ENCODE measurements around the gene CTCF.
"Not testable (repeated sequence)": the region's sequence is repeated elsewhere in the genome, so short reads cannot be mapped to it uniquely, and the experiment has no call there.

The CTCF gene, protein sequence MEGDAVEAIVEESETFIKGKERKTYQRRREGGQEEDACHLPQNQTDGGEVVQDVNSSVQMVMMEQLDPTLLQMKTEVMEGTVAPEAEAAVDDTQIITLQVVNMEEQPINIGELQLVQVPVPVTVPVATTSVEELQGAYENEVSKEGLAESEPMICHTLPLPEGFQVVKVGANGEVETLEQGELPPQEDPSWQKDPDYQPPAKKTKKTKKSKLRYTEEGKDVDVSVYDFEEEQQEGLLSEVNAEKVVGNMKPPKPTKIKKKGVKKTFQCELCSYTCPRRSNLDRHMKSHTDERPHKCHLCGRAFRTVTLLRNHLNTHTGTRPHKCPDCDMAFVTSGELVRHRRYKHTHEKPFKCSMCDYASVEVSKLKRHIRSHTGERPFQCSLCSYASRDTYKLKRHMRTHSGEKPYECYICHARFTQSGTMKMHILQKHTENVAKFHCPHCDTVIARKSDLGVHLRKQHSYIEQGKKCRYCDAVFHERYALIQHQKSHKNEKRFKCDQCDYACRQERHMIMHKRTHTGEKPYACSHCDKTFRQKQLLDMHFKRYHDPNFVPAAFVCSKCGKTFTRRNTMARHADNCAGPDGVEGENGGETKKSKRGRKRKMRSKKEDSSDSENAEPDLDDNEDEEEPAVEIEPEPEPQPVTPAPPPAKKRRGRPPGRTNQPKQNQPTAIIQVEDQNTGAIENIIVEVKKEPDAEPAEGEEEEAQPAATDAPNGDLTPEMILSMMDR
- 94.4 to 147 (median 112) reads per million in 9 experiments for total RNA-seq

GRCh38 chr16:67562526-67562917, at the start of gene CTCF:
Gene CTCF, plus strand, starts transcription at chr16:67562526. Its CDS starts 48,307 bp downstream, at chr16:67610833.
- Mint-ChIP-seq H3K4me3 (peak within 1 kb of the TSS; percentile 86 to 87), H3K27me3 (no peaks in the 10 kb centered on the region), H3K4me1 (ENCODE audit: low read depth in 2 of 2) (peaks cover 33% of the 10 kb centered on the region in 2 donors), H3K36me3 (ENCODE audit: insufficient read depth) (peaks cover 20% of the 10 kb centered on the region), H3K27ac (peak within 1 kb of the TSS; percentile 87 to 93), H3K9me3 (no peaks in the 10 kb centered on the region)
- ATAC-seq (replicated peaks) (peak; percentile 57), DNase-seq (peak in 1 of 3 experiments; percentile 76)

DNA sequence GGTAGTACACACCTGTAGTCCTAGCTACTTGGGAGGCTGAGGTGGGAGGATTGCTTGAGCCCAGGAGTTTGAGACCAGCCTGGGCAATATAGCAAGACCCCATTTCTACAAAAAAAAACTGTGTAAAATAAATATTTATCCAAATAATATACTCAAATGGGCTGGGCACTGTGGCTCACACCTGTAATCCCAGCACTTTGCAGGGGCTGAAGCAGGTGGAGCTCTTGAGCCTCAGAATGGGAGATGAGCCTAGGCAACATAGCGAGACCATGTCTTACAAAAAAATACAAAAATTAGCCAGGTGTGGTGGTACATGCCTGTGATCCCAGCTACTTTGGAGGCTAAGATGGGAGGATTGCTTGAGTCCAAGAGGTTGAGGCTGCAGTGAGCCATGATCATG, 48.4 kb upstream of the CTCF start:
- peaks cover 8 to 12% of the 10 kb centered on the region in 2 donors for H3K4me1 Mint-ChIP-seq (ENCODE audit: low read depth in 2 of 2)
- not testable (repeated sequence) for H3K27ac Mint-ChIP-seq; H3K4me3 Mint-ChIP-seq; H3K36me3 Mint-ChIP-seq (ENCODE audit: insufficient read depth); DNase-seq; H3K9me3 Mint-ChIP-seq; H3K27me3 Mint-ChIP-seq; ATAC-seq (replicated peaks)

DNA sequence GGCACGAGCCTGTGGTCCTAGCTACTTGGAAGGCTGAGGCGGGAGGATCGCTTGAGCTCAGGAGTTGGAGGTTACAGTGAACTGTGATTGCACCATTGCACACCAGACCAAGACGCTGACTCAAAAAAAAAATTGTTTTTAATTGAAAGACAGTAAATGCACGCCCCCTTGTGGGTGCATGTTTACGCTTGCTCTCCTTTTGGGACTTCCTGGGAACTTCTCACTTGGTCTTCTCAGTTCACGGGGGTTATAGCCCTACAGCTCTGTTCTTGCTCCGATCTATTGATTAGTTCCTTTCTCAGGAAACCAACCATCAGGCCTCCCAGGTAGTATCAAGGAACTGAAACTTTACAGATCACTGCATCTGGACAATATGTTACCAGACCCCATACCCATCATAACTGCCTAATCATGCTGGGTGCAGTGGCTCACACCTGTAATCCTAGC, 47.9 kb upstream of the CTCF start:
- H3K27me3 Mint-ChIP-seq = no peaks in the 10 kb centered on the region
- H3K4me3 Mint-ChIP-seq = no peak overlapping the region
- H3K36me3 Mint-ChIP-seq (ENCODE audit: insufficient read depth) = no peaks in the 10 kb centered on the region
- no peaks in the 10 kb centered on the region for H3K9me3 Mint-ChIP-seq
- DNase-seq (peak; percentile 76 to 80 (median 77)), ATAC-seq (replicated peaks) (peak; percentile 88)
- peaks cover 6 to 9% of the 10 kb centered on the region in 2 donors for H3K4me1 Mint-ChIP-seq (ENCODE audit: low read depth in 2 of 2)
- H3K27ac Mint-ChIP-seq = peak overlapping the region; percentile 74 to 79

- ATAC-seq (replicated peaks) = no peak
These were observed 45.8 kb upstream of the CTCF start for GRCh38 chr16:67516296-67517154.

GRCh38 chr16:67517155-67517445, 45.2 kb upstream of the CTCF start:
- Mint-ChIP-seq H3K27ac (no peak overlapping the region), H3K27me3 (no peaks in the 10 kb centered on the region), H3K9me3 (no peaks in the 10 kb centered on the region), H3K4me3 (no peak overlapping the region), H3K36me3 (ENCODE audit: insufficient read depth) (peaks cover 6% of the 10 kb centered on the region), H3K4me1 (ENCODE audit: low read depth in 2 of 2) (peaks cover 15 to 19% of the 10 kb centered on the region in 2 donors)
- no peak for DNase-seq
- ATAC-seq (replicated peaks) = no peak

More at GRCh38 chr16:67516296-67517154, 45.8 kb upstream of the CTCF start:
- no peak for DNase-seq
- no peak overlapping the region for H3K27ac Mint-ChIP-seq
- H3K9me3 Mint-ChIP-seq = no peaks in the 10 kb centered on the region
- H3K4me1 Mint-ChIP-seq (ENCODE audit: low read depth in 2 of 2) = peaks cover 15 to 19% of the 10 kb centered on the region in 2 donors
- no peaks in the 10 kb centered on the region for H3K27me3 Mint-ChIP-seq
- H3K4me3 Mint-ChIP-seq = no peak overlapping the region
- peaks cover 6% of the 10 kb centered on the region for H3K36me3 Mint-ChIP-seq (ENCODE audit: insufficient read depth)

GRCh38 chr16:67517661-67518423, 44.5 kb upstream of the CTCF start:
- H3K36me3 Mint-ChIP-seq (ENCODE audit: insufficient read depth) = peaks cover 6% of the 10 kb centered on the region
- peaks cover 13 to 19% of the 10 kb centered on the region in 2 donors for H3K4me1 Mint-ChIP-seq (ENCODE audit: low read depth in 2 of 2)
- no peak for ATAC-seq (replicated peaks)
- no peak for DNase-seq
- peak overlapping the region in 1 of 2 donors; percentile 29 for H3K27ac Mint-ChIP-seq
- H3K9me3 Mint-ChIP-seq = no peaks in the 10 kb centered on the region
- H3K4me3 Mint-ChIP-seq = peak overlapping the region in 1 of 2 donors; percentile 17
- no peaks in the 10 kb centered on the region for H3K27me3 Mint-ChIP-seq

- H3K9me3 Mint-ChIP-seq = no peaks in the 10 kb centered on the region
- H3K27ac Mint-ChIP-seq = peak overlapping the region in 1 of 2 donors; percentile 71
- no peaks in the 10 kb centered on the region for H3K27me3 Mint-ChIP-seq
- H3K36me3 Mint-ChIP-seq (ENCODE audit: insufficient read depth) = peaks cover 6% of the 10 kb centered on the region
- peaks cover 13 to 19% of the 10 kb centered on the region in 2 donors for H3K4me1 Mint-ChIP-seq (ENCODE audit: low read depth in 2 of 2)
- peak overlapping the region in 1 of 2 donors; percentile 49 for H3K4me3 Mint-ChIP-seq
- ATAC-seq (replicated peaks) (no peak), DNase-seq (no peak)
These were observed 43.6 kb upstream of the CTCF start for GRCh38 chr16:67518676-67519075.

DNA sequence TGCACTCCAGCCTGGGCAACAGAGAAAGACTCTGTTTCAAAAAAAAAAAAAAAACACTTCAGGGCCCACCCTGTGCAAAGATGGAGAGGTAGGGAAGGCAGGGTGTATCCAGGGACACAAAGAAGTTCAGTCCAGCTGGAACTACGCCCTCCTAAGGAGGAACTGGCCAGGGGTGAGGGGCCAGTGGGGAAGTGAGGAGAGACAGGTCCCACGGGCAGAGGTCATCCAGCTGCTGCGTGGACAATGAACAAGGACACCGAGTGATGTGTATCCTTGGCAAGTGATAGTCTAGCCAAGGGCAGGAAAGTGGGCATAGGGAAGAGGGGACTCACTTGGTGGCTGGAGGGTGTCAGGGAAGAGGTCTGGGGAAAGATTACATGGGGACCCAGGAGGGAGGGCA, 43.1 kb upstream of the CTCF start:
- no peak for DNase-seq

GRCh38 chr16:67521095-67521804, 41.1 kb upstream of the CTCF start:
- peak overlapping the region; percentile 95 to 99 for H3K27ac Mint-ChIP-seq
- H3K4me3 Mint-ChIP-seq = peak overlapping the region; percentile 91 to 97
- peak; percentile 87 for ATAC-seq (replicated peaks)
- H3K9me3 Mint-ChIP-seq = no peaks in the 10 kb centered on the region
- H3K27me3 Mint-ChIP-seq = no peaks in the 10 kb centered on the region
- peak; percentile 97 to 99 (median 98) for DNase-seq
- peaks cover 6% of the 10 kb centered on the region for H3K36me3 Mint-ChIP-seq (ENCODE audit: insufficient read depth)
- H3K4me1 Mint-ChIP-seq (ENCODE audit: low read depth in 2 of 2) = peaks cover 11 to 16% of the 10 kb centered on the region in 2 donors

More for the DNA sequence above, 43.1 kb upstream of the CTCF start:
- Mint-ChIP-seq H3K27ac (peak overlapping the region; percentile 13 to 71), H3K4me1 (ENCODE audit: low read depth in 2 of 2) (peaks cover 13 to 19% of the 10 kb centered on the region in 2 donors), H3K9me3 (no peaks in the 10 kb centered on the region), H3K4me3 (no peak overlapping the region), H3K27me3 (no peaks in the 10 kb centered on the region), H3K36me3 (ENCODE audit: insufficient read depth) (peaks cover 6% of the 10 kb centered on the region)
- no peak for ATAC-seq (replicated peaks)

DNA sequence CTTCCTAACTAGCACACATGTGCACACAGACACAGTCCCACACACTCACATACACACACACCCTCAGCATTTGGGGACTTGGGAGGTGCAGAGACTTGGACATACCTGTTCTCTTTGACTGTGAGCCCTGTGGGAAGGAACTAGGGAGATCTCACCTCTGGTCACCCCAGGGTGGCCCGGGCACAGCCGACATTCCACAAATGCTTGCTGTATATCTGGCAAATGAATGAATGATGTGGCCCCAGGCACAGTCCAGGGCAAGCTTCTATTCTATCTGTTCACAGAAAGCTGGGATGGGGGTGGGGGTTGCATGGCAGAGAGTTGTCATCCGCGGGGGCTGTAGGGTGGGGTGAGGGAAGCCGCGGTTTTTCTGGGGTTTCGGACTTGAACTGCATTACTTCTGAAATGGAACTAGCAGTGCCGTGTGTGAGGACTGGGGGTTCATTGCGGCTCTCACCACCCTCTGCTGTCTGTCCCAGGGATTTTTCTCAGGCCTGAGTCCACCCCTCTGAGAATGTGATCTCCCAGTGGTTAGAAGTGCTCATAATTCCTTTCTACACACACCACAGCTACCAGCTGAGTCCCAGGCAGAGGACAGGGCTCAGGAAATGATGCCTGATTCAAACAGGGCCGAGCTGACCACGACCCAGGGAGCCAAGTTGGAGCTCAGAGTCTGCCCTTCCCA, 37.0 kb upstream of the CTCF start:
- Mint-ChIP-seq H3K27me3 (peaks cover 0 to 9% of the 10 kb centered on the region in 2 donors), H3K9me3 (no peaks in the 10 kb centered on the region), H3K4me1 (ENCODE audit: low read depth in 2 of 2) (peaks cover 15 to 16% of the 10 kb centered on the region in 2 donors), H3K4me3 (no peak overlapping the region), H3K36me3 (ENCODE audit: insufficient read depth) (peaks cover 9% of the 10 kb centered on the region), H3K27ac (no peak overlapping the region)
- ATAC-seq (replicated peaks) (no peak), DNase-seq (no peak)

GRCh38 chr16:67526149-67526791, 36.1 kb upstream of the CTCF start:
- no peaks in the 10 kb centered on the region for H3K9me3 Mint-ChIP-seq
- peaks cover 7% of the 10 kb centered on the region for H3K36me3 Mint-ChIP-seq (ENCODE audit: insufficient read depth)
- H3K27ac Mint-ChIP-seq = peak overlapping the region in 1 of 2 donors; percentile 25
- no peak for DNase-seq
- H3K27me3 Mint-ChIP-seq = peaks cover 10 to 18% of the 10 kb centered on the region in 2 donors
- peak overlapping the region in 1 of 2 donors; percentile 69 for H3K4me3 Mint-ChIP-seq
- H3K4me1 Mint-ChIP-seq (ENCODE audit: low read depth in 2 of 2) = peaks cover 15 to 18% of the 10 kb centered on the region in 2 donors
- ATAC-seq (replicated peaks) = no peak
